Transverse colon (tissue), 3 donors: Measurements from ENCODE around the gene MBTPS1.

ENCODE experiments used
- CTCF ChIP-seq, 5 experiments: fragments of 200-600 bp in 3 of 5; fragments of 450-650 bp in 2 of 5; sonication (generic) in 3 of 5; IDR thresholded peaks; 1 replicate in 2 of 5; 2 replicates in 3 of 5; pipeline ENCODE4 v1.5.1; 2016 to 2017; ENCODE audit warnings: antibody characterized with exemption in 5 of 5, inconsistent platforms in 3 of 5, mild to moderate bottlenecking in 2 of 5, moderate library complexity in 1 of 5
- EP300 ChIP-seq: sonication (generic); formaldehyde crosslinking; IDR thresholded peaks from one replicate; pipeline ENCODE4 v1.6.1; 2017; ENCODE audit warnings: antibody characterized with exemption, low read depth

- TF ChIP-seq EP300 (no peak), CTCF (IDR thresholded peaks at IDR 0.05) (no peak)
Measured at GRCh38 chr16:84054916-84055315, 61.8 kb downstream of the MBTPS1 start.
